Sigmoid colon (tissue), 7 donors: Measurements from ENCODE around the gene TUT4. TPM values are rescaled to one million over a fixed set of nuclear protein-coding genes. Genes with fewer than 3 reads are reported as not detected.

Experiments
- DNase-seq: peaks from one replicate; pipeline ENCODE4 v3.0.0-alpha.2; 2019
- H3K27ac ChIP-seq, 4 donors: fragments of 200-600 bp; sonication (generic); one replicate each; pipeline ENCODE4 v1.5.1; 2016 to 2019; ENCODE audit warnings: mild to moderate bottlenecking in 1 of 4
- H3K27me3 ChIP-seq, 3 donors: fragments of 200-600 bp; sonication (generic); one replicate each; pipeline ENCODE4 v1.5.1; 2019; ENCODE audit warnings: mild to moderate bottlenecking in 1 of 3
- H3K36me3 ChIP-seq, 4 donors: fragments of 200-600 bp; sonication (generic); one replicate each; pipeline ENCODE4 v1.5.1; 2016 to 2019
- H3K4me1 ChIP-seq, 4 donors: fragments of 200-600 bp; sonication (generic); one replicate each; pipeline ENCODE4 v1.5.1; 2017 to 2019
- H3K4me3 ChIP-seq, 4 donors: fragments of 200-600 bp; sonication (generic); one replicate each; pipeline ENCODE4 v1.5.1; 2017 to 2019; ENCODE audit warnings: mild to moderate bottlenecking in 2 of 4, moderate library complexity in 1 of 4
- H3K9me3 ChIP-seq, 4 donors: fragments of 200-600 bp in 3 of 4; sonication (generic) in 3 of 4; one replicate each; pipeline versions ENCODE4 v1.5.1 to v1.6.1; 2013 to 2019
- EP300 ChIP-seq, 4 donors: sonication (generic); formaldehyde crosslinking; IDR thresholded peaks; one replicate each; pipeline ENCODE4 v1.6.1; 2017; ENCODE audit warnings: antibody characterized with exemption in 4 of 4
- POLR2A ChIP-seq, 2 donors: fragments of 450-650 bp; IDR thresholded peaks; one replicate each; pipeline ENCODE4 v1.6.1; 2016; ENCODE audit warnings: antibody characterized with exemption in 2 of 2, mild to moderate bottlenecking in 2 of 2, moderate library complexity in 2 of 2
- POLR2AphosphoS5 ChIP-seq, 4 donors: sonication (generic); formaldehyde crosslinking; IDR thresholded peaks; one replicate each; pipeline ENCODE4 v1.6.1; 2017; ENCODE audit warnings: antibody characterized with exemption in 4 of 4
- WGBS, 2 donors: extraction: QIAGEN DNeasy Blood & Tissue Kit; methylation state at CpG; one replicate each; pipeline ENCODE4 v1.1.7; 2013; 5-methylcytosine and 5-hydroxymethylcytosine counted together
- intact Hi-C: fragments of 100-400 bp; cut with DNase I; formaldehyde crosslinking; loops from one replicate; pipeline ENCODE4 v1.15.1; 2023
- polyA plus RNA-seq, 3 donors: library from polyadenylated mRNA; stranded (reverse); fragments of 200-250 nt; gene quantifications; one replicate each; pipeline ENCODE4 v1.2.3, GENCODE V29; 2013
- total RNA-seq, 4 donors: library from RNA; depleted of rRNA; stranded (reverse); fragments of >200 nt; gene quantifications; one replicate each; pipeline ENCODE4 v1.1.0, GENCODE V29; 2016
- TF ChIP-seq, protein P1 (sequence below), 4 experiments: fragments of 450-650 bp in 3 of 4; fragments of 200-600 bp in 1 of 4; IDR thresholded peaks; one replicate each; pipeline ENCODE4 v1.5.1; 2016 to 2019; ENCODE audit warnings: antibody characterized with exemption in 4 of 4, mild to moderate bottlenecking in 3 of 4, moderate library complexity in 2 of 4
- donor health status: healthy with polysubstance abuse.
- donor health status: Bipolar disorder and iron deficiency.
- donor health status: healthy.

Gene TUT4
- total and polyA plus RNA-seq, 7 donors: 3.2 to 66.9 (median 50.4) TPM

DNA sequence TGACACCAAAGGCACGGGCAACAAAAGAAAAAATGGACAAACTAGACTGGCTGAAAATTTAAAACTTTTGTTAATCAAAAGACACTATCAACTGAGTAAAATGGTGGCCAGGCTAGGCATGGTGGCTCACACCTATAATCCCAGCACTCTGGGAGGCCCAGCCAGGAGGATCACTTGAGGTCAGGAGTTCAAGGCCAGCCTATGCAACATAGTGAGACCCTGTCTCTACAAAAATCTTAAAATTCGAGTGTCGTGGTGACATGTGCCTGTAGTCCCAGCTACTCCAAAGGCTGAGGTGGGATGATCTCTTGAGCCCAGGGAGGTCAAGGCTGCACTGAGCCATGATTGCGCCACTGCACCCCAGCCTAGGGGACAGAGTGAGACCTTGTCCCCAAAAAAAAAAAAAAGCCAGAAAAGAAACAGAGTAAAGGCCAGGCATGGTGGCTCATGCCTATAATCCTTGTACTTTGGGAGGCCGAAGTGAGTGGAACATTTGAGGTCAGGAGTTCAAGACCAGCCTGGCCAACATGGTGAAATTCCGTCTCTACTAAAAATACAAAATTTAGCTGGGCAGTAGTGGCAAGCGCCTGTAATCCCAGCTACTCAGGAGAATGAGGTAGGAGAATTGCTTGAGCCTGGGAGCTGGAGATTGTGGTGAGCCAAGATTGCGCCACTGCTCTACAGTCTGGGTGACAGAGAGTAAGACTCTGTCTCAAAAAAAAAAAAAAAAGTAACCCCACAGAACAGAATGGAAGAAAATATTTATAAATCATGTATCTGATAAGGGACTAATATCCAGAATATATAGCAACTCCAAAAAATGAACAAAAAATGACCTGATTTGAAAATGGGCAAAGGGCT, 8.0 kb downstream of the TUT4 start:
- no peak overlapping the region for H3K4me3 ChIP-seq
- intact Hi-C loops: no loop called here
- H3K27me3 ChIP-seq: no peaks in the 10 kb centered on the region
- peaks cover 0 to 10% (median 6%) of the 10 kb centered on the region in 4 donors for H3K9me3 ChIP-seq
- DNase-seq: no peak
- no peak for TF ChIP-seq POLR2A (IDR thresholded peaks at IDR 0.05)
- TF ChIP-seq POLR2AphosphoS5 (IDR thresholded peaks at IDR 0.05): no peak
- TF ChIP-seq, protein P1, sequence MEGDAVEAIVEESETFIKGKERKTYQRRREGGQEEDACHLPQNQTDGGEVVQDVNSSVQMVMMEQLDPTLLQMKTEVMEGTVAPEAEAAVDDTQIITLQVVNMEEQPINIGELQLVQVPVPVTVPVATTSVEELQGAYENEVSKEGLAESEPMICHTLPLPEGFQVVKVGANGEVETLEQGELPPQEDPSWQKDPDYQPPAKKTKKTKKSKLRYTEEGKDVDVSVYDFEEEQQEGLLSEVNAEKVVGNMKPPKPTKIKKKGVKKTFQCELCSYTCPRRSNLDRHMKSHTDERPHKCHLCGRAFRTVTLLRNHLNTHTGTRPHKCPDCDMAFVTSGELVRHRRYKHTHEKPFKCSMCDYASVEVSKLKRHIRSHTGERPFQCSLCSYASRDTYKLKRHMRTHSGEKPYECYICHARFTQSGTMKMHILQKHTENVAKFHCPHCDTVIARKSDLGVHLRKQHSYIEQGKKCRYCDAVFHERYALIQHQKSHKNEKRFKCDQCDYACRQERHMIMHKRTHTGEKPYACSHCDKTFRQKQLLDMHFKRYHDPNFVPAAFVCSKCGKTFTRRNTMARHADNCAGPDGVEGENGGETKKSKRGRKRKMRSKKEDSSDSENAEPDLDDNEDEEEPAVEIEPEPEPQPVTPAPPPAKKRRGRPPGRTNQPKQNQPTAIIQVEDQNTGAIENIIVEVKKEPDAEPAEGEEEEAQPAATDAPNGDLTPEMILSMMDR (IDR thresholded peaks at IDR 0.05): no peak
- no peak for TF ChIP-seq EP300 (IDR thresholded peaks at IDR 0.05)
- H3K27ac ChIP-seq: no peak overlapping the region
- H3K36me3 ChIP-seq: no peaks in the 10 kb centered on the region
- H3K4me1 ChIP-seq: peaks cover 0 to 14% (median 7%) of the 10 kb centered on the region in 4 donors
- WGBS, 2 donors: 97 to 98% methylated on average over 8 of the region's 8 CpGs

DNA sequence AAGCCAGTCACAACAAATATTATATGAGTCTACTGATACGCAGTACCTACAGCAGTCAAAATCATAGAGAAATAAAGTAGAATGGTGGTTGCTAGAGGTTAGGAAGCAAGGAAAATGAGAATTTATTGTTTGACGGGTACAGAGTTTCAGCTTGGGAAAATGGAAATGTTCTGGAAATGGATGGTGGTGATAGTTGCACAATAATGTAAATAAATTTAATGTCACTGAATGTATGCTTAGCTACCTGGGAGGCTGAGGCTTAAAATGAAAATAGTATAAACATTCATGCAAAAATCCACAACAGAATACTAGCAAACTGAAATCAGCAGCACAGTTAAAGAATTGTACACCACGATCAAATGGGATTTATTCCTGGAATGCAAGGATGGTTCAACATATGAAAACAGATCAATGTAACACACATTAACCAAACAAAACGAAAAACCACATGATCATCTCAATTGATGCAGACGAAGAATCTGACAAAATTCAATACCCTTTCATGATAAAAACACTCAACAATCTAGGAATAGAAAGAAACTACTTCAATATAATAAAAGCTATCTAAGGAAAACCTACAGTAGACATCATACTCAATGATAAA, 10.7 kb downstream of the TUT4 start:
- H3K9me3 ChIP-seq: peaks cover 0 to 10% (median 6%) of the 10 kb centered on the region in 4 donors
- no peak overlapping the region for H3K27ac ChIP-seq
- intact Hi-C loops: no loop called here
- H3K27me3 ChIP-seq: no peaks in the 10 kb centered on the region
- H3K4me3 ChIP-seq: no peak overlapping the region
- TF ChIP-seq POLR2AphosphoS5 (IDR thresholded peaks at IDR 0.05) (no peak), EP300 (IDR thresholded peaks at IDR 0.05) (no peak), POLR2A (IDR thresholded peaks at IDR 0.05) (no peak)
- TF ChIP-seq, protein P1 (IDR thresholded peaks at IDR 0.05): no peak
- 95 to 96% methylated on average over 5 of the region's 5 CpGs for WGBS, 2 donors
- H3K36me3 ChIP-seq: no peaks in the 10 kb centered on the region
- no peak for DNase-seq
- H3K4me1 ChIP-seq: no peaks in the 10 kb centered on the region

DNA sequence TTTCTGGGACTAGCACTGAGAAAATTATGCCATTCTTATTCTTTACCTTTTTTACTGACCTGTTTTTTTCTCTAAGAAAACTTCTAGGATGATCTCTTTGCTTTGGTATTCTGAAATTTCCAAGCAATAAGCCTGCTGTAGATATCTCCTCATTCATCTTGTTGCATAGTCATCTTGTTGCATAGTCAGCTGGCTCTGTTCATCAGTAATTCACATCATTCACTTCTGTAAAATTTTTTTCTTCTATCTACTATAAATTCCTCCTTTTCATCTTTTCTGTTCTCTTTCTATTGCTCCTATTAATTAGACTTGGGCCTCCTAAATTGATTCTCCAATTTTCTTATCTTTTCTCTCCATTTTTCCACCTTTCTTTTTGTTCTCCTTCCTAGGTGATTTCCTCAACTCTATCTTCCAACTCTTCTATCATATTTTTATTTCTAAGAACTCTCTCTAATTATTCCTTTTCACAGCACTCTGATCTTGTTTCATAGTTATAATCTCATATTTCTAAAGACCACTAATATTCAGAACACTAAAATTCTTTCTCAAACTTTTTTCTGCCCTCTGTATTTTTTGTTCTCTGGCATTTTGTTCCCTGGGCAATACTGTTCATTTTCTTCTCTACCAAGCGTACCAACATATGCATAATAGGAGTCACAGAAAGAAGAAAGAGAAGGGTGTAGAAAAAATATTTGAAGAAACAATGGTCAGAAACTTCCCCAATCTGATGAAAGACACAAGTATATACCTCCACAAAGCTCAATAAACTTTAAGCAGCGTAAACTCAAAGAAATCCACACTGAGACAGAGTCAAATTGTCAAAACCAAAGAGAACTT, 17.7 kb downstream of the TUT4 start:
- 99 to 100% methylated on average over 2 of the region's 2 CpGs for WGBS, 2 donors
- TF ChIP-seq, protein P1 (IDR thresholded peaks at IDR 0.05): no peak
- no peak for TF ChIP-seq POLR2A (IDR thresholded peaks at IDR 0.05)
- no peak for DNase-seq

DNA sequence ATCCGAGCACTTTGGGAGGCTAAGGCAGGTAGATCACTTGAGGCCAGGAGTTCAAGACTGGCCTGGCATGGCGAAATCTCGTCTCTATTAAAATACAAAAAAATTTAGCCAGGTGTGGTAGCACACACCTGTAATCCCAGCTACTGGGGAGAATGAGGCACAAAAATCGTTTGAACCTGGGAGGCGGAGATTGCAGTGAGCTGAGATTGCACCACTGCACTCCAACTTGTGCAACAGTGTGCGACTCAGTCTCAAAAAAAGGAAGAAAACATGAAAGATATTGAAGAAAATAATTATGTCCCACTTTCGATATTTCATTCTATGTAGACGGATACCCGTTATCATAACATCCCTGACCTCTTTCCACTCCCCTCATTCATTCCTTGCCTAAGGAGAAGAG, 19.2 kb downstream of the TUT4 start:
- H3K36me3 ChIP-seq: no peaks in the 10 kb centered on the region
- H3K4me3 ChIP-seq: no peak overlapping the region
- H3K9me3 ChIP-seq: no peaks in the 10 kb centered on the region
- peaks cover 0 to 9% (median 2%) of the 10 kb centered on the region in 4 donors for H3K4me1 ChIP-seq
- 92 to 94% methylated on average over 9 of the region's 9 CpGs for WGBS, 2 donors
- no peaks in the 10 kb centered on the region for H3K27me3 ChIP-seq
- intact Hi-C loops: no loop called here
- H3K27ac ChIP-seq: no peak overlapping the region
- DNase-seq: no peak
- TF ChIP-seq EP300 (IDR thresholded peaks at IDR 0.05): no peak
- TF ChIP-seq POLR2AphosphoS5 (IDR thresholded peaks at IDR 0.05): no peak
- TF ChIP-seq, protein P1 (IDR thresholded peaks at IDR 0.05): no peak
- TF ChIP-seq POLR2A (IDR thresholded peaks at IDR 0.05): no peak

More for the DNA sequence above, 17.7 kb downstream of the TUT4 start:
- peaks cover 0 to 9% (median 0%) of the 10 kb centered on the region in 4 donors for H3K4me1 ChIP-seq
- no peaks in the 10 kb centered on the region for H3K9me3 ChIP-seq
- H3K27ac ChIP-seq: no peak overlapping the region
- intact Hi-C loops: no loop called here
- no peak overlapping the region for H3K4me3 ChIP-seq
- H3K36me3 ChIP-seq: no peaks in the 10 kb centered on the region
- no peaks in the 10 kb centered on the region for H3K27me3 ChIP-seq
